ENCODE results near the gene PLS1. TPM values are rescaled to one million over a fixed set of nuclear protein-coding genes. Genes with fewer than 3 reads are reported as not detected.

The PLS1 gene
- polyA plus RNA-seq, 1 of the 3 experiments (the other 2 are of a cell fraction): 2.9 TPM

- Histone ChIP-seq H4K20me1 (ENCODE audit: insufficient read depth) (no peaks in the 10 kb centered on the region), H3K4me1 (ENCODE audit: control insufficient read depth in 1 of 2, insufficient read depth in 2 of 2, low read depth in 1 of 2, low read length in 1 of 2) (peaks cover 0 to 2% of the 10 kb centered on the region in 2 experiments; a peak in 1 of 4 replicates), H3K27ac (ENCODE audit: low read depth in 2 of 2, low read length in 1 of 2) (no peak overlapping the region), H3K4me3 (ENCODE audit: low read depth in 2 of 2, low read length in 1 of 2) (no peak overlapping the region), H3K36me3 (replicated peaks in 1 of 2; ENCODE audit: control insufficient read depth in 1 of 2, insufficient read depth in 2 of 2, low read length in 1 of 2) (peaks cover 7 to 12% of the 10 kb centered on the region in 2 experiments), H3K79me2 (ENCODE audit: insufficient read depth) (peaks cover 50% of the 10 kb centered on the region), H2AFZ (ENCODE audit: low read depth) (no peak overlapping the region), H3K27me3 (ENCODE audit: insufficient read depth) (no peaks in the 10 kb centered on the region), H3K9me2 (no peaks in the 10 kb centered on the region), H3K4me2 (peak overlapping the region; percentile 84), H3K9ac (no peak overlapping the region), H3K9me3 (no peaks in the 10 kb centered on the region), H3F3A (replicated peaks; ENCODE audit: insufficient read depth) (no peaks in the 10 kb centered on the region)
- ChIA-PET POLR2A (no interaction called here), CTCF (no interaction called here)
- TF ChIP-seq PBX3 (IDR thresholded peaks at IDR 0.05) (no peak), TAF1 (IDR thresholded peaks at IDR 0.05; ENCODE audit: borderline replicate concordance, low read depth, low read length) (no peak), FOSL2 (IDR thresholded peaks at IDR 0.05; ENCODE audit: borderline replicate concordance, low read depth) (no peak), CTCF (IDR thresholded peaks at IDR 0.05) (no peak), IRF3 (IDR thresholded peaks at IDR 0.05; ENCODE audit: low read depth, low read length) (no peak), POLR2AphosphoS5 (IDR thresholded peaks at IDR 0.05; ENCODE audit: low read depth, low read length) (no peak), USF2 (IDR thresholded peaks at IDR 0.05; ENCODE audit: borderline replicate concordance, low read depth, low read length) (no peak), RCOR1 (IDR thresholded peaks at IDR 0.05; ENCODE audit: low read length) (no peak), YY1 (IDR thresholded peaks at IDR 0.05; ENCODE audit: low read depth) (no peak), SIN3A (IDR thresholded peaks at IDR 0.05; ENCODE audit: borderline replicate concordance, low read depth, low read length) (no peak), CHD2 (IDR thresholded peaks at IDR 0.05; ENCODE audit: low read length, partially characterized antibody) (no peak), EZH2phosphoT487 (IDR thresholded peaks at IDR 0.05; ENCODE audit: borderline replicate concordance, low read depth) (no peak), FOXM1 (IDR thresholded peaks at IDR 0.05; ENCODE audit: low read depth) (no peak), NFIC (IDR thresholded peaks at IDR 0.05; ENCODE audit: borderline replicate concordance) (no peak), RFX5 (IDR thresholded peaks at IDR 0.05; ENCODE audit: low read length) (no peak), JUND (IDR thresholded peaks at IDR 0.05) (no peak)
- WGBS (ENCODE audit: low lambda C conversion rate): 8% methylated on average over 1 of the region's 1 CpG
- DNase-seq: no peak
Observed at GRCh38 chr3:142726017-142726416, 129.8 kb downstream of the PLS1 start.

Measured in SK-N-SH (cell line).